HG03575 (cell line): ENCODE measurements around the gene SLC33A1.

ENCODE experiments used
- ATAC-seq: cut with Tn5 transposase; IDR thresholded peaks from one replicate; pipeline ENCODE4 v1.9.1; 2021; ENCODE audit not compliant: unreplicated experiment, insufficient number of reproducible peaks, low FRiP score; ENCODE audit errors: extremely low read depth

SLC33A1 gene

GRCh38 chr3:155805802-155806618 lies 48.2 kb downstream of the SLC33A1 start, which contains the start of gene C3orf33:
Gene C3orf33 (minus strand): TSS chr3:155806278. CDS start chr3:155806252, 26 bp downstream.
- ATAC-seq, result peak; percentile 62

- ATAC-seq, result peak; percentile 4
Observed at GRCh38 chr3:155805204-155805801, 48.9 kb downstream of the SLC33A1 start.

GRCh38 chr3:155804323-155804722 lies 49.9 kb downstream of the SLC33A1 start:
- ATAC-seq, result no peak

DNA sequence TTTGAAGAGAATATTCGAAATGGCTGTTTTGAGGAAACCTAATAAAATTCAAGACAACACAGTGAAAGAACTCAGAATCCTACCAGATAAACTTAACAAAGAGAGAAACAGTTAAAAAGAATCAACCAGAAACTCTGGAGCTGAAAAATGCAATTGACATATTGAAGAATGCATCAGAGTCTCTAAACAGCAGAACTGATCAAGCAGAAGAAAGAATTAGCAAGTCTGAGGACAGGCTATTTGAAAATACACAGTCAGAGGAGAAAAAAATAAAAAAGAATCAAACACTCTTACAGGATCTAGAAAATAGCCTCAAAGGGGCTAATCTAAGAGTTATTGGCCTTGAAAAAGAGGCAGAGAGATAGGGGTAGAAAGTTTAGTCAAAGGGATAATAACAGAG lies 61.7 kb downstream of the SLC33A1 start:
- ATAC-seq, result no peak

DNA sequence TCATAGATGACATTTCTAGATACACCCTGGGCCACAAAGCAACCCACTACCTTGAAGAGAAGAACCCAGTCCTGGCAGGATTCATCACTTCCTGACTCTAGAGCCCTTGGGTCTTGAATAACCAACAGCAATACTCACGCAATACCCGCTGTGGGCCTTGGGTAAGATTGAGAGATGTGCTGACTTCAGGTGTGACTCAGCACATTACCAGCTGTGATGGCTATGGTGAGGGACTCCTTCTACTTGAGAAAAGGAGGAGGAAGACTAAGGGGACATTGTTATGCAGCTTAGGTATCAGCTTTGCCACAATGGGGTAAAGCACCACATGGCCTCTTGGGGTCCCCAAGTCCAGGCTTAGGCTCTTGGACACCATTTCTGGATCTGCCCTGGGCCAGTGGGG lies 63.0 kb downstream of the SLC33A1 start:
- no peak for ATAC-seq

DNA sequence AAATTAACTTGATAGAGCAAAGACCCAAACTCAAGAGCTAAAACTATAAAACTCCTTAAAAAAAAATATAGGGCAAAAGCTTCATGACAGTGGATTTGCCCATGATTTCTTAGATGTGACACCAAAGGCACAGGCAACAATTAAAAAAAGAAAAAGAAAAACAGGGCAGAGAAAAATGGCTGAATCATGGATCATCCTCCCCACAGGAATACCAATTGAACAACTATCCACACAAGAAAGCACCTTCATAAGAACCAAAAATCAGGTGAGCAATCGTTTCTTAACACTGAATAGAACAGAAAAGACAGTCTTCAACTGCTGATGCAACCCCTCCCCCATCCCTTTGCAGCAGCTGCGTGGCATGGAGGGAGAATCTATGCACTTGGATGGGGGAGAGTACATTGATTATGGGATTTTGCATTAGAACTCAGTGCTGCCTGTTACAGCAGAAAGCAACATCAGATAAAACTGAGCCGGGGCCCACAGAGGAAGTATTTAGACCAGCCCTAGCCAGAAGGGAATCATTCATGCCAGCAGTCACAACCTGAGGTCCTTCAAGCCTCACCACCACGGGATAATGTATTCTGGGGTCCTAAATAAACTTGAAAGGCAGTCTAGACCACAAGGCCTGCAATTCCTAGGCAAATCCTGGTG lies 63.8 kb downstream of the SLC33A1 start:
- ATAC-seq, result no peak

GRCh38 chr3:155785662-155786295 lies 68.4 kb downstream of the SLC33A1 start:
- ATAC-seq, result no peak

GRCh38 chr3:155782390-155782953 lies 71.8 kb downstream of the SLC33A1 start:
- ATAC-seq, result no peak

- no peak for ATAC-seq
Observed at GRCh38 chr3:155780291-155780690, 73.9 kb downstream of the SLC33A1 start.

GRCh38 chr3:155778462-155778861 lies 75.8 kb downstream of the SLC33A1 start:
- no peak for ATAC-seq

- no peak for ATAC-seq
Observed at GRCh38 chr3:155772801-155773200, 81.4 kb downstream of the SLC33A1 start.

DNA sequence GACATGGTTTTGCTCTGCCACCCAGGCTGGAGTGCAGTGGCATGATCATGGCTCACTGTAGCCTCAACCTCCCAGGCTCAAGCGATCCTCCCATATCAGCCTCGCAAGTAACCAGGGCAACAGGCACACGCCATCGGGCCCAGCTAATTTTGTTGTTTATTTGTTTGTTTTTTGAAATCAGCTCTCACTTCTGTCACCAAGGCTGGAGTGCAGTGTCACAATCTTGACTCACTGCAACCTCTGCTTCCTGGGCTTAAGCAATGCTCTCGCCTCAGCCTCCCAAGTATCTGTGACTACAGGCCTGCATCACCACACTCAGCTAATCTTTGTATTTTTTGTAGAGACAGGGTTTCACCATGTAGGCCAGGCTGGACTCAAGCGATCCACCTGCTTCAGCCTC lies 83.1 kb downstream of the SLC33A1 start:
- ATAC-seq, result no peak
